Hepatocyte (in vitro differentiated cells): ENCODE data around the gene AICDA.

Experiments used
- EZH2 ChIP-seq: fragments of 200-600 bp; sonication (generic); IDR thresholded peaks from 2 replicates; pipeline ENCODE4 v1.6.1; 2016; ENCODE audit warnings: antibody characterized with exemption, mild to moderate bottlenecking, borderline replicate concordance
- TF ChIP-seq, protein P1 (sequence below): fragments of 200-600 bp; sonication (generic); IDR thresholded peaks from 2 replicates; pipeline ENCODE4 v1.5.1; 2016; ENCODE audit warnings: antibody characterized with exemption, mild to moderate bottlenecking; ENCODE audit not compliant: poor library complexity

DNA sequence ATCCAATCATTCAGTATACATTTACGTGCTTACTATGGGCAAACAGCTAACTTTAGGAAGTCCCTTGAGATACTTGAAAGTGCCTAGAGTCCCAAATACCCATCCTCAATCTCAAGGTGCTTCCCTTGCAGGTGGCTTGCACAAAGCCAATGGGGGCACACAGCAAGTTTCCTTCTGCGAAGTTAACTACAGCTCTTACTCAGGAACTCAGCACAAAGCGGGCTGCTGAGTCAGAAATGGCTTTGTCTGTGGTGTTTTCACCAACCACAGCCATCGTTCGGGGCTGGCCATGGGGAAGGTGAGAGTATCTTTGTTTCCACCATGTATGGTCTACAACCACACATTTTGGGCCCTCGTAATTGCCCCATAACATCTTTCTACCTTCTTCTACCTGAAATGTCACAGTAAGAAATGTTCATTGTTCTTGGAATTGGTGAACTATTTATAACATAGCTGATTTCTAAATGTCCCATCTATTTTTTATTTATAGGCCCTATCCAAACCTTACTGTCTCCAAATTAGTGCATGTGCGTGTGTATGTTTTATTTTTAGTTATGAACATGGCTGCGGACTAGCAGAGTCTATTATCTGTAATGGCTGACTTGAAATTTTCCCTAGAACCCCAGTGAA is 36.0 kb upstream of the AICDA start:
- TF ChIP-seq, protein P1, sequence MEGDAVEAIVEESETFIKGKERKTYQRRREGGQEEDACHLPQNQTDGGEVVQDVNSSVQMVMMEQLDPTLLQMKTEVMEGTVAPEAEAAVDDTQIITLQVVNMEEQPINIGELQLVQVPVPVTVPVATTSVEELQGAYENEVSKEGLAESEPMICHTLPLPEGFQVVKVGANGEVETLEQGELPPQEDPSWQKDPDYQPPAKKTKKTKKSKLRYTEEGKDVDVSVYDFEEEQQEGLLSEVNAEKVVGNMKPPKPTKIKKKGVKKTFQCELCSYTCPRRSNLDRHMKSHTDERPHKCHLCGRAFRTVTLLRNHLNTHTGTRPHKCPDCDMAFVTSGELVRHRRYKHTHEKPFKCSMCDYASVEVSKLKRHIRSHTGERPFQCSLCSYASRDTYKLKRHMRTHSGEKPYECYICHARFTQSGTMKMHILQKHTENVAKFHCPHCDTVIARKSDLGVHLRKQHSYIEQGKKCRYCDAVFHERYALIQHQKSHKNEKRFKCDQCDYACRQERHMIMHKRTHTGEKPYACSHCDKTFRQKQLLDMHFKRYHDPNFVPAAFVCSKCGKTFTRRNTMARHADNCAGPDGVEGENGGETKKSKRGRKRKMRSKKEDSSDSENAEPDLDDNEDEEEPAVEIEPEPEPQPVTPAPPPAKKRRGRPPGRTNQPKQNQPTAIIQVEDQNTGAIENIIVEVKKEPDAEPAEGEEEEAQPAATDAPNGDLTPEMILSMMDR = no peak
- no peak for TF ChIP-seq EZH2
